Measurements from ENCODE around the gene SPDYE4.

DNA sequence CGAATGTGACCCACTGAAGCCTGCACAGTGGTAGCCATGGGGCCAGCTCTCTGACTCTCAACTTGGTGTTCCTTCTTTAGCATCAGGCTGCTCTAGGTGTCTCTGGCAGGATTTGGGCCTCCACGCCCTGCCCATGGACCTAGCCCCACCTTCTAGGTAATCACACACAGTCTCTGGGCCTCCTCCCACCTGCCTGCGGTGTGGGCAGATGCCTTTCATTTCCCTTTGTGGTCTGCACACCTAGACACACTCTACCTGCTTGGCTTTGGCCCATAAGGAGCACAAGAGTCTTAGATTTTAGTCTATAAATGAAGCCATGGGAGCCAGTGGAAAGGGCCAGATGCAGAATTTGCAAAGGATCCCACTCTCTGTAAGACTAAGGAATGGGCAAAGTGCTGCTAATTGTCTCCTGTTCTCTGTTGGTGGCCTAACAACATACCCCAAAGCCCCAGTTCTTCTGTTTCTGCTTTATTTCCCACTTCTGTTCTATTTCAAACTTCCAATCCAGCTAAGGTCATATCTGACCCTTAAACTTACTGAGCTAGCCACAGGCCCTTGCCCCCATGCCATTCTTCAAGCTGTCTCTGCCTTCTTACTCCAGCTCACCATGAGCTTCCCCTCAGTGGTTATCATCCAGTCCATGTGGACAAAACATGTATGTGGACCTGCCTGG lies 48.0 kb upstream of the SPDYE4 start:
- TF ChIP-seq, protein P1, sequence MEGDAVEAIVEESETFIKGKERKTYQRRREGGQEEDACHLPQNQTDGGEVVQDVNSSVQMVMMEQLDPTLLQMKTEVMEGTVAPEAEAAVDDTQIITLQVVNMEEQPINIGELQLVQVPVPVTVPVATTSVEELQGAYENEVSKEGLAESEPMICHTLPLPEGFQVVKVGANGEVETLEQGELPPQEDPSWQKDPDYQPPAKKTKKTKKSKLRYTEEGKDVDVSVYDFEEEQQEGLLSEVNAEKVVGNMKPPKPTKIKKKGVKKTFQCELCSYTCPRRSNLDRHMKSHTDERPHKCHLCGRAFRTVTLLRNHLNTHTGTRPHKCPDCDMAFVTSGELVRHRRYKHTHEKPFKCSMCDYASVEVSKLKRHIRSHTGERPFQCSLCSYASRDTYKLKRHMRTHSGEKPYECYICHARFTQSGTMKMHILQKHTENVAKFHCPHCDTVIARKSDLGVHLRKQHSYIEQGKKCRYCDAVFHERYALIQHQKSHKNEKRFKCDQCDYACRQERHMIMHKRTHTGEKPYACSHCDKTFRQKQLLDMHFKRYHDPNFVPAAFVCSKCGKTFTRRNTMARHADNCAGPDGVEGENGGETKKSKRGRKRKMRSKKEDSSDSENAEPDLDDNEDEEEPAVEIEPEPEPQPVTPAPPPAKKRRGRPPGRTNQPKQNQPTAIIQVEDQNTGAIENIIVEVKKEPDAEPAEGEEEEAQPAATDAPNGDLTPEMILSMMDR (IDR thresholded peaks at IDR 0.05) = no peak
- TF ChIP-seq, protein P2, sequence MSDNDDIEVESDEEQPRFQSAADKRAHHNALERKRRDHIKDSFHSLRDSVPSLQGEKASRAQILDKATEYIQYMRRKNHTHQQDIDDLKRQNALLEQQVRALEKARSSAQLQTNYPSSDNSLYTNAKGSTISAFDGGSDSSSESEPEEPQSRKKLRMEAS (CRISPR knock-in tag; IDR thresholded peaks at IDR 0.05) = no peak

Data from WTC11 (cell line).